ENCODE data around the gene AGK. TPM values are rescaled to one million over a fixed set of nuclear protein-coding genes. Genes with fewer than 3 reads are reported as not detected.
"Not testable (repeated sequence)": the region's sequence is repeated elsewhere in the genome, so short reads cannot be mapped to it uniquely, and the experiment has no call there.

Gene AGK
- total RNA-seq, 4 donors from 2014 or later, result 11.8 to 73.8 (median 38.4) TPM

DNA sequence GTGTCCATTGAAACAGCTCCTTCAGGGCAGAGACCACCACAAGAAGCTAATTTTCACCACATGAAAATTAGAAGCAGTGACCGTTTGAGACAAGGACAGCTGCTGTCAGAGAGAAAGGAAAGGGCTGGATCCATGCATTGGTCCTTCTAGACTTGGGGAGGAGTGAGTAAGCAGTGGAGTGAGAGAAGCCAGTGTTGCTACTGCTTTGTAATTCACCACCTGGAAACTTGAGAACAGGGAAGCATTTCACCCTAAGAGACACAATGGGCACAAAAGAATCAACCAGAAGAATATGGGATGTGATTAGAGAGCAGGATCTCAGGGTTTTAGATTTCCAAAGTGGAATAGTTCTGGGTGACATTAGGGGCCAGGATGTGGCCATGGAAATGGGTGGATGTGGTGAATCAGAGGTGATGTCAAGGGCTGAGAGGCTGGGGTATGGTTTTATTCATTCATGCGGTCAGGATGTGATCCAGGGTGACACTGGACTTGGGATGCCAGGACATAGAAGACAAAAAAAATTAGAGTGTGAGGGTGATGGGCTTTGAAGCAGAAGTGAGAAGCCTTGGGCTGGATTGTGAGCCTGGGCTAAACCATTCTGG lies 89.1 kb downstream of the AGK start:
- DNase-seq, result no peak
- Histone ChIP-seq H3K9me3 (no peaks in the 10 kb centered on the region), H3K27me3 (no peaks in the 10 kb centered on the region), H3K27ac (no peak overlapping the region), H3K4me3 (no peak overlapping the region), H3K4me1 (no peaks in the 10 kb centered on the region), H3K36me3 (no peaks in the 10 kb centered on the region)
- intact Hi-C loops (cut with DNase I; ENCODE audit: low total_unique reads), result no loop called here
- TF ChIP-seq POLR2A (IDR thresholded peaks at IDR 0.05), result no peak

DNA sequence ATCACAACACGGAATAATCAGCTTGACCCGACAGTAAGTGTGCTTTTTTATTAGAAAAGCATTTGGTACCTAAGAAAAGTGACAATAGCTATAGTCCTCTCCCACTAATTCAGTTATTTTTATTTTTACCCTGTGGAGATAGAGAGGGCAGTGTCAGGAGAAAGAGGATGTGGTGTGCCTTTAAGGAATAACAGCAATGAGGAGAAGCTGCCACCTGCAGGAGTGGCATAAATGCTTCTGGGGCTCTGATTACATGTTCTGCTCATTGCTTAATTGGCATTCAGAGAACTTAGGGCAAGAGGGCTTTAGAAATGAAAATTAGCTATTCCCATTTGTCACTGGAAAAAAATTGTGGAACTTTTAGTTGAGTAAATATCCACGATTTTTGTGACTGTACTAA lies 90.7 kb downstream of the AGK start:
- Histone ChIP-seq H3K36me3 (no peaks in the 10 kb centered on the region), H3K9me3 (no peaks in the 10 kb centered on the region), H3K4me1 (no peaks in the 10 kb centered on the region), H3K27me3 (no peaks in the 10 kb centered on the region), H3K4me3 (no peak overlapping the region), H3K27ac (no peak overlapping the region)
- TF ChIP-seq, protein P1, sequence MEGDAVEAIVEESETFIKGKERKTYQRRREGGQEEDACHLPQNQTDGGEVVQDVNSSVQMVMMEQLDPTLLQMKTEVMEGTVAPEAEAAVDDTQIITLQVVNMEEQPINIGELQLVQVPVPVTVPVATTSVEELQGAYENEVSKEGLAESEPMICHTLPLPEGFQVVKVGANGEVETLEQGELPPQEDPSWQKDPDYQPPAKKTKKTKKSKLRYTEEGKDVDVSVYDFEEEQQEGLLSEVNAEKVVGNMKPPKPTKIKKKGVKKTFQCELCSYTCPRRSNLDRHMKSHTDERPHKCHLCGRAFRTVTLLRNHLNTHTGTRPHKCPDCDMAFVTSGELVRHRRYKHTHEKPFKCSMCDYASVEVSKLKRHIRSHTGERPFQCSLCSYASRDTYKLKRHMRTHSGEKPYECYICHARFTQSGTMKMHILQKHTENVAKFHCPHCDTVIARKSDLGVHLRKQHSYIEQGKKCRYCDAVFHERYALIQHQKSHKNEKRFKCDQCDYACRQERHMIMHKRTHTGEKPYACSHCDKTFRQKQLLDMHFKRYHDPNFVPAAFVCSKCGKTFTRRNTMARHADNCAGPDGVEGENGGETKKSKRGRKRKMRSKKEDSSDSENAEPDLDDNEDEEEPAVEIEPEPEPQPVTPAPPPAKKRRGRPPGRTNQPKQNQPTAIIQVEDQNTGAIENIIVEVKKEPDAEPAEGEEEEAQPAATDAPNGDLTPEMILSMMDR (IDR thresholded peaks at IDR 0.05), result no peak
- TF ChIP-seq POLR2A (IDR thresholded peaks at IDR 0.05), result no peak
- DNase-seq, result no peak
- intact Hi-C loops (cut with DNase I; ENCODE audit: low total_unique reads), result no loop called here

DNA sequence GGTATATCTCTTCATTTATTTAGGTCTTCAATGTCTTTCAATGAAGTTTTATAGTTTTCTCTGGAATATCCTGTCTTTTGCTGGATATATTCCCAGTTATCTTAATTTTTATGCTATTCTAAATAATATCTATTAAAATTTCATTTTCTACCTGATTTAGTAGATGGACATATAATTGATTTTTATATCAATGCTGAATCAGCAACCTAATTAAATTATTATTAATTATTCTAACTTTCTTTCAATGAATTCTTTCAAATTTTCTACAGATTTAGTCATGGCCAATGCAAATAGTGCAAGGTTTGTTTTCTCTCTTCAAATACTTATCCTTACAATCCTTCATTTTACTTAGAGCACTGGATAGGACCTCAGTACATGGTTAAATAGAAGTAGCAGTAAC lies 94.0 kb downstream of the AGK start:
- H3K27me3 ChIP-seq, result no peaks in the 10 kb centered on the region
- DNase-seq, result no peak
- no peaks in the 10 kb centered on the region for H3K4me1 ChIP-seq
- no peaks in the 10 kb centered on the region for H3K36me3 ChIP-seq
- no peak overlapping the region for H3K27ac ChIP-seq
- no peak overlapping the region for H3K4me3 ChIP-seq
- intact Hi-C loops (cut with DNase I; ENCODE audit: low total_unique reads), result no loop called here
- H3K9me3 ChIP-seq, result no peaks in the 10 kb centered on the region
- TF ChIP-seq POLR2A (IDR thresholded peaks at IDR 0.05), result no peak
- TF ChIP-seq, protein P1 (IDR thresholded peaks at IDR 0.05), result no peak

DNA sequence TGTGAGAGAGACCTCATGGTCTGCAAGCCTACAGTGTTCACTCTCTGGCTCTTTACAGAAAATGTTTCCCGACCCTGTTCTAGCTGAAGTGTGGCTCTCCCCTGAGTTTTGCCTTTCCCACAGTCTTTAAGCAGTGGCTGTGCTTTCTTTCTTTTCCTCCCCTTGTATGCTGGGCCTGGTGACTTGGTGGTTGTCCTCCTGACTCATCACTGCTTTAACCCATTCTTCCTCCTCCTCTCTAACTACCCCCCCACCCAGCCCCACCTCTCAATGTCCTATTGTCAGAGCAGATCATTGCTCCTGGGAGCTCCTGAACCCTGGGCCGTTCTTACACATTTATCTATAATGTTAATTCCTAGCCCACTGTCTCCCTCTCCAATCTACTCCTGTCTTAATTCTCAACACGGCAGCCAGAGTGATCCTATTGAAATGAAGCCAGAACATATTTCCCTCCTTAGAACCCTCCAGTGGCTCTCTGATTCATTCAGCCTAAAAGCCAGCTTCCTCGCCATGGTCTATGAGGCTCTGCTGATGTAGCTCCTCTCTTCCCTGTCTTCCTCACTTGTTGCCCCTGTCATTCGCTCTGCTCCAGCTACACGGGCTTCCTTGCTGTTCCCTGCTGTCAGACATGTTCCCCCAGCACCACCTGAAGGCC lies 95.7 kb downstream of the AGK start:
- Histone ChIP-seq H3K4me3 (no peak overlapping the region), H3K36me3 (no peaks in the 10 kb centered on the region), H3K27ac (no peak overlapping the region), H3K27me3 (no peaks in the 10 kb centered on the region), H3K9me3 (no peaks in the 10 kb centered on the region), H3K4me1 (no peaks in the 10 kb centered on the region)
- TF ChIP-seq, protein P1 (IDR thresholded peaks at IDR 0.05), result no peak
- no peak for TF ChIP-seq POLR2A (IDR thresholded peaks at IDR 0.05)
- no peak for DNase-seq
- intact Hi-C loops (cut with DNase I; ENCODE audit: low total_unique reads), result no loop called here

DNA sequence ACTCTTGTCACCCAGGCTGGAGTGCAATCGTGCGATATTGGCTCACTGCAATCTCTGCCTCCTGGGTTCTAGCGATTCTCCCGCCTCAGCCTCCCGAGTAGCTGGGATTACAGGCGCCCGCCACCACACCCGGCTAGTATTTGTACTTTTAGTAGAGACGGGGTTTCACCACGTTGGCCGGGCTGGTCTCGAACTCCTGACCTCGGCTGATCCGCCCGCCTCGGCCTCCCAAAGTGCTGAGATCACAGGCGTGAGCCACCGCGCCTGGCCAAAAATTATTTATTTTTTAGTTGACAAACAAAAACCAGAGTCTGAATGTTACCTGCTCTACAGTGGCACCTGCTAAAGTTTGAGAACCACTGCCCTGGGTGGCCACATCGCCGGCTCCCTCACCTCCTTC lies 96.5 kb downstream of the AGK start:
- H3K27ac ChIP-seq; H3K4me3 ChIP-seq; DNase-seq; H3K36me3 ChIP-seq; H3K4me1 ChIP-seq; H3K27me3 ChIP-seq; intact Hi-C loops (cut with DNase I; ENCODE audit: low total_unique reads); H3K9me3 ChIP-seq: not testable (repeated sequence)

DNA sequence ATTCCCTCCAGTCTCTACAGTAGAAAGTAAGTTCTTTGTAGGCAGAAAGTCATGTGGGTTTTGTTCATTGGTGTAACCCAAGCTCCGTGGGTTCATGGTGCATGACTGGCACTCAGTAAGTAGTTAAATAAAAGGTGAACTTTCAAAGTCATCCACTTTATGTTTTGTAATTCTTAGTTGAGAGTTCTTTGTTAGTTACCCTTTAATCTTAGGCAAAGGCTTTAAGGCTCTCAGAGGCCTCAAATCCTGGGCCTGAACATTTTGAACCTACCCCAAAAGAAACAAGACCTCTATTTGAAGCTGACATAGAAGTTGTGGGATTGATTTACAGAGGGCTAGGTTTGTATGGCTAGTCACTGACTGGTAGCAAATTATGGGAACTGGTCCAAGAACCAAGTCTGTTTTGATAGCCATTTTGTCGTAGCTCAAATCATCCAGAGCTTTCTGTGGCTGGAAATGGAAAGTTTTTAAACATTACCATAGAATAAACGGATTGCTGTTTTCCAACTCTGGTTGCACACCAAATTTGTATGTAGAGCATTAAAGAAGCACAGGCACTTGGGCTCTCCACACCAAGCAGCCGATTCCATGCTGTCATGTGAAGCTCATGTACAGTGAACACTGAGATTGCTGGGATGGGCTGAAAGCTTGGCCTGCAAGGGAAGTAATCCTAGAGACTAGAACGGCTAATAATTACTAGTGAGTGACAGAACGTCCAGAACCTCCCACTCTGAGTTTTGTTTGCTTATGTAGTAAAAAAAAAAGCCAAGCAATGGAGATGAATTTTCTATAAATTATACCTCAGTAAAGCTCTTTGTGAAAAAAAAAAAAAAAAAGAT lies 97.3 kb downstream of the AGK start:
- H3K36me3 ChIP-seq, result no peaks in the 10 kb centered on the region
- no peaks in the 10 kb centered on the region for H3K27me3 ChIP-seq
- peak overlapping the region in 1 of 2 donors; percentile 6 for H3K27ac ChIP-seq
- TF ChIP-seq, protein P1 (IDR thresholded peaks at IDR 0.05), result no peak
- TF ChIP-seq POLR2A (IDR thresholded peaks at IDR 0.05), result no peak
- H3K4me3 ChIP-seq, result no peak overlapping the region
- DNase-seq, result no peak
- intact Hi-C loops (cut with DNase I; ENCODE audit: low total_unique reads), result no loop called here
- H3K4me1 ChIP-seq, result no peaks in the 10 kb centered on the region
- H3K9me3 ChIP-seq, result no peaks in the 10 kb centered on the region

Data from uterus (tissue), 4 donors.